Activated CD4-positive, alpha-beta T cell treated with anti-CD3 and anti-CD28 coated beads for 36 hours (primary cell): ENCODE data around the gene GEMIN2. TPM values are rescaled to one million over a fixed set of nuclear protein-coding genes. Genes with fewer than 3 reads are reported as not detected.
"Not testable (repeated sequence)": the region's sequence is repeated elsewhere in the genome, so short reads cannot be mapped to it uniquely, and the experiment has no call there.

Experiments
- ATAC-seq: fragments of 200-7000 bp; cut with Tn5 transposase; one replicate; pipeline ENCODE4 v1.10.0; 2021; ENCODE audit warnings: mild to moderate bottlenecking, moderate library complexity
- CTCF ChIA-PET: fragments of 350-600 bp; sonication (Branson Sonifier 250); formaldehyde crosslinking; loops from one replicate; lab custom pipeline; 2021; ENCODE audit warnings: antibody characterized with exemption; lab: Charles Lee
- POLR2A ChIA-PET: fragments of 350-600 bp; sonication (Branson Sonifier 250); formaldehyde crosslinking; loops from one replicate; lab custom pipeline; 2021; ENCODE audit warnings: antibody characterized with exemption, inconsistent platforms; lab: Charles Lee
- DNase-seq: peaks from one replicate; pipeline ENCODE4 v3.0.0-alpha.2; 2020
- H3K27ac Mint-ChIP-seq: one replicate; pipeline ENCODE4 v1.8.0; 2021; ENCODE audit warnings: mixed read lengths
- H3K27me3 Mint-ChIP-seq: one replicate; pipeline ENCODE4 v1.8.0; 2021; ENCODE audit warnings: mixed read lengths
- H3K36me3 Mint-ChIP-seq: one replicate; pipeline ENCODE4 v1.8.0; 2021; ENCODE audit warnings: low read depth, mixed read lengths
- H3K4me1 Mint-ChIP-seq: one replicate; pipeline ENCODE4 v1.8.0; 2021; ENCODE audit warnings: mixed read lengths
- H3K4me3 Mint-ChIP-seq: one replicate; pipeline ENCODE4 v1.8.0; 2021; ENCODE audit warnings: mild to moderate bottlenecking, moderate library complexity, mixed read lengths
- H3K9me3 Mint-ChIP-seq: one replicate; pipeline ENCODE4 v1.8.0; 2021; ENCODE audit warnings: low read depth, mixed read lengths
- intact Hi-C, 2 experiments: fragments of 100-400 bp; cut with DNase I in 1 of 2; cut with micrococcal nuclease in 1 of 2; formaldehyde crosslinking; loops; one replicate each; pipeline versions ENCODE4 v1.14.2 to v1.15.1; 2022 to 2024; cut with DNase I, micrococcal nuclease
- total RNA-seq, 2 experiments: library from RNA; stranded (reverse); gene quantifications; one replicate each; pipeline ENCODE4 v1.2.3, GENCODE V29; 2021

Gene GEMIN2
- total RNA-seq, 2 experiments from 2014 or later = 23.8 to 27.6 TPM

- POLR2A ChIA-PET = interaction anchor here (0.5 to 1.3 kb wide), 8 partner anchors 10 to 318 kb away, joined by 3 to 14 read pairs (median 5); partner anchors contain the start of genes FBXO33, PNN, SEC23A and TRAPPC6B
- intact Hi-C loops = loop anchor here (1.0 to 5.0 kb wide), 8 partner anchors 10 to 319 kb away; partner anchors contain the start of genes SEC23A (in 2 of the 2), TRAPPC6B (in 2 of the 2), FBXO33 (in 1 of the 2) and PNN (in 1 of the 2)
- Mint-ChIP-seq H3K36me3 (no peaks in the 10 kb centered on the region), H3K4me1 (peaks cover 19% of the 10 kb centered on the region), H3K9me3 (no peaks in the 10 kb centered on the region), H3K4me3 (peak overlapping the region; percentile 95), H3K27me3 (no peaks in the 10 kb centered on the region), H3K27ac (peak overlapping the region; percentile 94)
- no peak for DNase-seq
- CTCF ChIA-PET = interaction anchor here (0.8 to 1.3 kb wide), 4 partner anchors 11 to 228 kb away, joined by 3 to 7 read pairs (median 4); partner anchors contain the start of gene SEC23A
- no peak for ATAC-seq
These were observed 444 bp upstream of the GEMIN2 start for GRCh38 chr14:39113685-39114072.

- no peaks in the 10 kb centered on the region for H3K9me3 Mint-ChIP-seq
- H3K27ac Mint-ChIP-seq = no peak overlapping the region
- H3K27me3 Mint-ChIP-seq = no peaks in the 10 kb centered on the region
- no peak for ATAC-seq
- no peak for DNase-seq
- ChIA-PET POLR2A (no interaction called here), CTCF (no interaction called here)
- peaks cover under 1% of the 10 kb centered on the region for H3K4me1 Mint-ChIP-seq
- no peak overlapping the region for H3K4me3 Mint-ChIP-seq
- intact Hi-C loops = no loop called here
- H3K36me3 Mint-ChIP-seq = peaks cover 19% of the 10 kb centered on the region
These were observed 8.4 kb downstream of the GEMIN2 start for GRCh38 chr14:39122330-39123138.

- intact Hi-C loops, H3K4me3 Mint-ChIP-seq, H3K4me1 Mint-ChIP-seq, DNase-seq, H3K9me3 Mint-ChIP-seq, H3K27me3 Mint-ChIP-seq, ATAC-seq: not testable (repeated sequence)
- POLR2A ChIA-PET = interaction anchor here (0.6 kb wide), 1 partner anchor 357 kb away, joined by 3 read pairs; no protein-coding TSS in a partner anchor
- CTCF ChIA-PET = interaction anchor here (1.0 kb wide), 1 partner anchor 14 kb away, joined by 4 read pairs; no protein-coding TSS in a partner anchor
- Mint-ChIP-seq H3K27ac (peak overlapping the region; percentile 47), H3K36me3 (peaks cover 50% of the 10 kb centered on the region)
These were observed 23.7 kb downstream of the GEMIN2 start for GRCh38 chr14:39137835-39138234.

- intact Hi-C loops = no loop called here
- no peak for ATAC-seq
- Mint-ChIP-seq H3K27me3 (no peaks in the 10 kb centered on the region), H3K9me3 (peaks cover 5% of the 10 kb centered on the region), H3K27ac (peak overlapping the region; percentile 10), H3K4me3 (no peak overlapping the region), H3K4me1 (peaks cover 2% of the 10 kb centered on the region), H3K36me3 (peaks cover 53% of the 10 kb centered on the region)
- ChIA-PET POLR2A (no interaction called here), CTCF (interaction anchor here (1.0 kb wide), 1 partner anchor 14 kb away, joined by 4 read pairs; no protein-coding TSS in a partner anchor)
- DNase-seq = no peak
These were observed 24.3 kb downstream of the GEMIN2 start for GRCh38 chr14:39138440-39138839.

GRCh38 chr14:39140170-39140569 is 26.0 kb downstream of the GEMIN2 start:
- Mint-ChIP-seq H3K36me3 (peaks cover 51% of the 10 kb centered on the region), H3K27me3 (no peaks in the 10 kb centered on the region), H3K4me1 (peaks cover 2% of the 10 kb centered on the region), H3K4me3 (no peak overlapping the region), H3K9me3 (peaks cover 5% of the 10 kb centered on the region), H3K27ac (no peak overlapping the region)
- ChIA-PET CTCF (interaction anchor here (0.6 kb wide), 1 partner anchor 312 kb away, joined by 3 read pairs; no protein-coding TSS in a partner anchor), POLR2A (interaction anchor here (0.6 kb wide), 1 partner anchor 8 kb away, joined by 3 read pairs; no protein-coding TSS in a partner anchor)
- DNase-seq (no peak), ATAC-seq (no peak)
- intact Hi-C loops = no loop called here

- DNase-seq, H3K4me3 Mint-ChIP-seq, H3K9me3 Mint-ChIP-seq, POLR2A ChIA-PET, H3K4me1 Mint-ChIP-seq, CTCF ChIA-PET, H3K27ac Mint-ChIP-seq, intact Hi-C loops, ATAC-seq, H3K27me3 Mint-ChIP-seq: not testable (repeated sequence)
- peaks cover 49% of the 10 kb centered on the region for H3K36me3 Mint-ChIP-seq
These were observed 27.5 kb downstream of the GEMIN2 start for GRCh38 chr14:39141623-39142022.

GRCh38 chr14:39143226-39143625 is 29.1 kb downstream of the GEMIN2 start:
- H3K27ac Mint-ChIP-seq, H3K4me1 Mint-ChIP-seq, H3K9me3 Mint-ChIP-seq, CTCF ChIA-PET, H3K27me3 Mint-ChIP-seq, ATAC-seq, H3K4me3 Mint-ChIP-seq, intact Hi-C loops, DNase-seq, POLR2A ChIA-PET: not testable (repeated sequence)
- H3K36me3 Mint-ChIP-seq = peaks cover 51% of the 10 kb centered on the region

- no peak for ATAC-seq
- Mint-ChIP-seq H3K27ac (no peak overlapping the region), H3K4me3 (no peak overlapping the region), H3K27me3 (no peaks in the 10 kb centered on the region), H3K4me1 (no peaks in the 10 kb centered on the region), H3K36me3 (peaks cover 48% of the 10 kb centered on the region), H3K9me3 (peaks cover 5% of the 10 kb centered on the region)
- no peak for DNase-seq
- CTCF ChIA-PET = interaction anchor here (0.6 kb wide), 1 partner anchor 91 kb away, joined by 4 read pairs; no protein-coding TSS in a partner anchor
- intact Hi-C loops = no loop called here
- POLR2A ChIA-PET = no interaction called here
These were observed 31.3 kb downstream of the GEMIN2 start for GRCh38 chr14:39145266-39145966.

- Mint-ChIP-seq H3K4me1 (no peaks in the 10 kb centered on the region), H3K4me3 (no peak overlapping the region), H3K27me3 (no peaks in the 10 kb centered on the region), H3K9me3 (no peaks in the 10 kb centered on the region), H3K36me3 (peaks cover 14% of the 10 kb centered on the region), H3K27ac (no peak overlapping the region)
- DNase-seq = no peak
- ATAC-seq = no peak
- intact Hi-C loops = no loop called here
- ChIA-PET CTCF (interaction anchor here (0.7 kb wide), 1 partner anchor 26 kb away, joined by 3 read pairs; no protein-coding TSS in a partner anchor), POLR2A (interaction anchor here (0.6 kb wide), 1 partner anchor 24 kb away, joined by 5 read pairs; no protein-coding TSS in a partner anchor)
These were observed 40.6 kb downstream of the GEMIN2 start for GRCh38 chr14:39154594-39155189.

GRCh38 chr14:39157491-39157890 is 43.4 kb downstream of the GEMIN2 start:
- intact Hi-C loops = no loop called here
- Mint-ChIP-seq H3K27ac (no peak overlapping the region), H3K4me3 (no peak overlapping the region), H3K27me3 (no peaks in the 10 kb centered on the region), H3K36me3 (peaks cover 16% of the 10 kb centered on the region), H3K4me1 (peaks cover 10% of the 10 kb centered on the region), H3K9me3 (no peaks in the 10 kb centered on the region)
- DNase-seq = no peak
- POLR2A ChIA-PET = interaction anchor here (1.4 kb wide), 1 partner anchor 13 kb away, joined by 6 read pairs; the partner anchor contains the start of gene TRAPPC6B
- CTCF ChIA-PET = no interaction called here
- ATAC-seq = no peak
